NCI-H146 treated with DMSO at 0.1 percent for 48 hours (cell line): ENCODE results near the gene GRIA3.

Source experiments
- DNase-seq: peaks from one replicate; lab custom pipeline; 2025; ENCODE audit not compliant: unreplicated experiment; lab: John Stamatoyannopoulos, UW

GRIA3 gene

GRCh38 chrX:123184219-123184865 lies at the start of gene GRIA3:
TSS of gene GRIA3 (plus strand) at chrX:123184278. CDS start at chrX:123184536, 258 bp downstream.
- DNase-seq = no peak

- DNase-seq = no peak
Measured at GRCh38 chrX:123138473-123138872, 45.6 kb upstream of the GRIA3 start.

- no peak for DNase-seq
Measured at GRCh38 chrX:123140454-123140853, 43.6 kb upstream of the GRIA3 start.

GRCh38 chrX:123140904-123141303 lies 43.2 kb upstream of the GRIA3 start:
- no peak for DNase-seq

GRCh38 chrX:123153846-123154335 lies 30.2 kb upstream of the GRIA3 start:
- DNase-seq = no peak

- DNase-seq = no peak
Measured at GRCh38 chrX:123155327-123155726, 28.8 kb upstream of the GRIA3 start.

- no peak for DNase-seq
Measured at GRCh38 chrX:123157586-123157985, 26.5 kb upstream of the GRIA3 start.

GRCh38 chrX:123159403-123159802 lies 24.7 kb upstream of the GRIA3 start:
- no peak for DNase-seq

GRCh38 chrX:123167621-123168020 lies 16.5 kb upstream of the GRIA3 start:
- DNase-seq = no peak

- no peak for DNase-seq
Measured at GRCh38 chrX:123169247-123169901, 14.7 kb upstream of the GRIA3 start.

- no peak for DNase-seq
Measured at GRCh38 chrX:123170546-123170945, 13.5 kb upstream of the GRIA3 start.

- DNase-seq = no peak
Measured at GRCh38 chrX:123171781-123172180, 12.3 kb upstream of the GRIA3 start.

- no peak for DNase-seq
Measured at GRCh38 chrX:123172869-123173268, 11.2 kb upstream of the GRIA3 start.

- no peak for DNase-seq
Measured at GRCh38 chrX:123173833-123174232, 10.2 kb upstream of the GRIA3 start.

- DNase-seq = no peak
Measured at GRCh38 chrX:123175366-123176122, 8.5 kb upstream of the GRIA3 start.

GRCh38 chrX:123181233-123181914 lies 2.7 kb upstream of the GRIA3 start:
- no peak for DNase-seq

- DNase-seq = no peak
Measured at GRCh38 chrX:123184866-123185276, 793 bp downstream of the GRIA3 start.

- DNase-seq = no peak
Measured at GRCh38 chrX:123185721-123186120, 1.6 kb downstream of the GRIA3 start.

- DNase-seq = no peak
Measured at GRCh38 chrX:123186801-123187200, 2.7 kb downstream of the GRIA3 start.

GRCh38 chrX:123188081-123188480 lies 4.0 kb downstream of the GRIA3 start:
- no peak for DNase-seq

- no peak for DNase-seq
Measured at GRCh38 chrX:123189338-123189737, 5.3 kb downstream of the GRIA3 start.
